GM10266 (cell line): ENCODE measurements around the gene CCL28.

ENCODE experiments used
- DNase-seq: peaks from one replicate; pipeline ENCODE4 v3.0.0; 2012; ENCODE audit errors: extremely low spot score
- TF ChIP-seq, protein P1 (sequence below): IDR thresholded peaks from 2 replicates; pipeline ENCODE4 v1.5.1; 2012; ENCODE audit warnings: mild to moderate bottlenecking, low read depth; ENCODE audit not compliant: control insufficient read depth, insufficient read depth; ENCODE audit errors: missing control alignments

CCL28 gene

DNA sequence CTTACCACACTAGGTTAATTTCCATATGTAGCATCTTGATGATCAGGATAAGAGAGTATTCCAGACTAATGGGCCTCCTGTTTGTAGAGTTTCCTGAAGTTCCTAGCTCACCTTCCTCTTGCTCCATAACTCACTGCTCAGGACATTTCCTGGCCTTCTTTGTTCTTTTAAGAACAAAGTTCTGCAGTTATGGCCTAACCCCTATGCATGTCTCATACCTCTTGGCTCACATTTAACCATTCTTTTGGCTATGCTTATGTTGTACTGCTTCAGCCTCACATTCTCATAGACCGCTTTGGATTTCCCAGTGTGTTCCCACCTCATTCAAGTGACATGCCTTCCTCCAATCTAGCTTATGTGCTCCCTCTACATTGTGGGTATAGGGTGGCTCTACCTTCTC lies 58.5 kb downstream of the CCL28 start:
- DNase-seq = no peak
- TF ChIP-seq, protein P1, sequence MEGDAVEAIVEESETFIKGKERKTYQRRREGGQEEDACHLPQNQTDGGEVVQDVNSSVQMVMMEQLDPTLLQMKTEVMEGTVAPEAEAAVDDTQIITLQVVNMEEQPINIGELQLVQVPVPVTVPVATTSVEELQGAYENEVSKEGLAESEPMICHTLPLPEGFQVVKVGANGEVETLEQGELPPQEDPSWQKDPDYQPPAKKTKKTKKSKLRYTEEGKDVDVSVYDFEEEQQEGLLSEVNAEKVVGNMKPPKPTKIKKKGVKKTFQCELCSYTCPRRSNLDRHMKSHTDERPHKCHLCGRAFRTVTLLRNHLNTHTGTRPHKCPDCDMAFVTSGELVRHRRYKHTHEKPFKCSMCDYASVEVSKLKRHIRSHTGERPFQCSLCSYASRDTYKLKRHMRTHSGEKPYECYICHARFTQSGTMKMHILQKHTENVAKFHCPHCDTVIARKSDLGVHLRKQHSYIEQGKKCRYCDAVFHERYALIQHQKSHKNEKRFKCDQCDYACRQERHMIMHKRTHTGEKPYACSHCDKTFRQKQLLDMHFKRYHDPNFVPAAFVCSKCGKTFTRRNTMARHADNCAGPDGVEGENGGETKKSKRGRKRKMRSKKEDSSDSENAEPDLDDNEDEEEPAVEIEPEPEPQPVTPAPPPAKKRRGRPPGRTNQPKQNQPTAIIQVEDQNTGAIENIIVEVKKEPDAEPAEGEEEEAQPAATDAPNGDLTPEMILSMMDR = no peak

DNA sequence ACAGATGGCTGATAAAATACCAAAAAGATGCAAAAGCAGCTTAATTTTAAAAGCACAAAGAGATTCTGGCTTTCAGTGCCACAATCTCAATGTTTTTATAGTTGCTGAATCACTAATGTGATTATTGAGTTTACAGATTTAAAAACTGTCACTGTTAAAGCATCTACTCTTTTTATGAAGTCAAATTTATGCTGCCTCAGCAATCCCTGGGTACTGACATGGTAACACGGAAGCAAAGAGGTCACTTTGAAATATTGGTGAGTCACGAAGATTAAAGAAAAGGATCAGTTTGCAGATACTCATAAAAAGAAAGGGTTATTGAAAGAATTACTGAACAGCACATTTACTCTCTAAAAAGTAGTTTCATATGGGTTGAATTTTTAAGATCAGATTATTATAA lies 59.3 kb downstream of the CCL28 start:
- TF ChIP-seq, protein P1 = no peak
- DNase-seq = no peak

DNA sequence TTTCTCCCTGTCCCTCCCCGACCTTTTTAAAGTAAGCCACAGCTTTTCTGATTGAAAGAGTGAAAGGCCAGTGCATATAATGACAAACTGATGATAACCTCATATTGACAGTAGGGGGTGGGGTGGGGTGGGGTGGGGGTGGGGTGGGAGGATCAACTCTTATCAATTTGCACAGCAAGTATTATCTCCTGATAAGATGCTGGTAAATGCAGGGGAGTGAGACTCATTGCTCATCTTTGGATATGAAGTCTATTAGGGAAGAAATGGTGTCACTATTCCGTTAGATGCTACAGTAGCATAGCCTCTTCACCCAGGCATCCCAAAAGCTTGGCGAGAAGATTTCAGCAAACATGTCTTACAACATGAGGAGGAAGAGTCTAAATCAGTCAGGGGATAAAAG lies 60.1 kb downstream of the CCL28 start:
- TF ChIP-seq, protein P1 = no peak
- no peak for DNase-seq

DNA sequence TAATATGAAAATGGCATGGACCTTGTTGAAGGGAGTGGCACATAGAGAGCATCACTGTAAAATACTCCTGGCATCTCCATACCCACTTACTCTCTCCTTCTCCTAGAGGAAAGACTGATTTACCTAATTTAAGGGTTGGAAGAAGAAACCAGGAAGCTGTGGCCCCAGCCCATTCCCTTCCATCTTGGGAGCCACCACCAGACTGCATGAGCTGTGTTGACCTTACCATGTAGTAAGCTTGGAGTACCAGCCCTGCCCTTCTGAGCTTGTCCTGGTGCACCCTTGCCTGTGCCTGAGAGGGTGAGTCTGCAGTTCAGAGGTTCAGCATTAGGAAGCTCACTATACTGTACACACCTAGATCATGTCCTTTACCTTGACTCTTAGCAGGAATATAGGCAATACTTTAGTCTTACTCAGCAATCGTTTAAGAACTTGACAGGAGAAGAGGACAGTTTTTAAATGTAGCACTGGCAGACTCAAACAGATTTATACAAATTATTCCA lies 63.3 kb downstream of the CCL28 start:
- TF ChIP-seq, protein P1 = no peak
- no peak for DNase-seq

DNA sequence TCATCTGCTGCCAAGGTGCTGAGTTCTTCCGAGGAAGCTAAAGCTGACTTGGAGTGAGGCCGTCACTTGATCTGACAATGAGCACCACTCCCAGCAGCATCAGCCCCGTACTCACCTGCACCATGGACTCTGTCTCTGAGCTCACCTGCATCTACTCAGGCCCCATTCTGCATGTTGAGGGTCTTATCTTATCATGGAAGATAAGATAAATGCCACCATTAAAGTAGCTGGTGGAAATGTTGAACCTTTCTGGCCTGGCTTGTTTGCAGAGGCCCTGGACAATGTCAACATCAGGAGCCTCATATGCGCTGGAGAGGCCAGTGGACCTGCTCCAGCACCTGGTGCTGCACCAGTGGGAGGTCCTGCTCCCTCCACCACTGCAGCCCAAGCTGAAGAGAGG lies 64.0 kb downstream of the CCL28 start:
- TF ChIP-seq, protein P1 = no peak
- no peak for DNase-seq

DNA sequence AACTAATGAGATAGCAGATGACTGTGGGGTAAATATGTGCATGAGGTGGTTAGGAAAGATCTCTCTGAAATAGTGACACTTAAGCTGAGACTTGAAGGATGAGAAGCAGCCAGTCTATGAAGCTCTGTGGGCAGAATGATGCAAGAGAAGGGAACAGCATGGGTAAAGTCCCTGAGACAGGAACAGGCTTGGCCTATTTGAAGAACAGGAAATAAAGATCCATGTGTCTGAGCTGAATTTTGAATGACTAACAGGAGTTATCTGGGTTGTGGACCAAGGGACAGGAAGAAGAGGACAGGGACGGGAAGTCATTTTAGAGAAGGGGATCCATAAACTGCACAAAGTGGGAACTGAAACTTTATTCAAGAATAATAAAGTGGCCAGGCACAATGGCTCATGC lies 73.3 kb downstream of the CCL28 start:
- TF ChIP-seq, protein P1 = no peak
- DNase-seq = no peak

DNA sequence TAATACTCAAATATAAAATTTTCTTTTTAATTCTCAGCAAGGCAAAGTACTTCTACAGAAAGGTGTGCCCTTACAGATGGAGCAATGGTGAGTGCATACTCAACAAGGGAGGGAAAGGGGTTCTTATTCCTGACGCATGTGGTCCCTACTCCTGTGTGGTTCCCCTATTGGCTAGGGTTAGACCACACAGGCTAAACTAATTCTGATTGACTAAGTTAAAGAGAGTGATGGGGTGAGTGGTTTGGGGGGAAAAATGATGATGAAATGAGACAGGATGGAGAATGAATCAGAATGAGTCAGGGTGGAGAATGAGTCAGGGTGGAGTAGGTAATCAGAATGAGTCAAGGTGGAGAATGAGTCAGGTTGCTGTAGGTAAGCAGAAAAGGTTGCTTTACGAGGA lies 76.0 kb downstream of the CCL28 start:
- TF ChIP-seq, protein P1 = no peak
- no peak for DNase-seq
